GM19238 (cell line): ENCODE data around the gene NEDD9.

Experiments used
- DNase-seq: peaks from one replicate; pipeline ENCODE4 v3.0.0; 2011; ENCODE audit warnings: low spot score; ENCODE audit not compliant: insufficient read length

NEDD9 gene

DNA sequence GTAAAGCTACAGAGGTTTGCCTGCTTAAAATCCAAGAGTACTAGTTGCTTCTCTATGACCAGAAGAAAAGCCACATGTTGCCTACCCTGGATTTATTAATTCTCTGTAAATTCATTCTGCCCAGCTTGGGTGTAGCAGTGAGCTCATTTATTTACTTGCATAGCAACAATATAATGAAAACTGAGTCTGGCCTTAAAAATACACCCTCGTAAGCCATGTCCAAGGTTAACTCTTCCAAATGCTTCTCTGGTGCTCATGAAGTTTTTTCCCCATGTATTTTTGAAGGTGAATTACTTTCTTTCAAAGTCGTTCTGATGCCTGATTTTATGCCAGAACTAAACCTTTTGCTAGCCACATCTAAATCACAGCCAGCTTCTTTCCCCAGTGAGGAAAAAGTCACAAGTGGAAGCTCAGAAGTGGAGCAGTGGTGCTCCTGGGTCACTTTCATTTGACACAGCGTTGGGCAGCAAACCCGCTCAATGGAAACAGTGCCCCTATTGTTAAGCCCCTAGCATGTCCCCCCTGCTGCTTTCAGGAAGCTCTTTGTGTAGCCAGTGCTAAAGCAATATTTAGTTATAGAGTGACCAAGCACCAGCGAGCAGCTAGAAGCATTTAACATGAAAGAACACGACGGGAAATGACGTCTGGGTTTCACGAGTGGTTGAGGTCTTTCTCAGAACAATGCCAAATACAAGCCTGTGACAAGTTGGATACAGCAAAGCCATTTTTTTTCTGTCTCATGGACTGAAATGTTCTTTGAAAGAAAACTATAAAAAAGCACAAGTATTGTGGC is 29.8 kb downstream of the NEDD9 start:
- DNase-seq, result no peak

DNA sequence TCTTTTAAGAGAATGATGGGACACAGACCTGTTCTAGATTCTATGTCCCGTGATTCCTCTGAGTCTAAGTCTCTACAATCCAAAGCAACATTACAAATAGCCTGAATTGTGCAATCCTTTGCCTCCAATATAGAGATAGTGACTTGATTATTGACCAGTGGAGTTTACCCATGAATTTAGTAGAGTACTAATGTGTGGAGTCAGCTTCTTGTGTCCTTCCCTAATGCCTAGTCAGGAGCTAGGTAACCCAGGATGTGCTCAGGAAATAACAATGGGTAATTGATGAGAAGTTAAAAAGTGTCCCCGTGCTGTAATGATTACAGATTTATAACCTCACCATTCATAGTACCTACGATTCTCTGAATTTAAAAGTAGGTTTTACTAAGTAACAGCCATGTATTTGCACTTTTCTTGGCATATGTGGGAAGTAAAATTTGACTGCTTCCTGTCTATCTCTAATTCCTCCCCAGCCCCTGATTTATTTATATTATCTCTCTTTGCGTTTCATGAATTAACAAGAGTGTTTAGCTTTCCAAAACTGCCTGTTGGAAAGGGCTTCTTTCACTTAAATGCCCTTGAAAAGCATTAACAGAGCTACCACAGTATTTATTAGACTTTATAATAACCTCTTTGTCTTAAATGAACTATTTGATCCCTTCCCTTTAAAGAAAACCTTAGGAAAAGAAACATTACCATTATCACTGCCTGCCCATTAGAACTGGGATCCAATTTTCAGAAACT is 30.5 kb downstream of the NEDD9 start:
- no peak for DNase-seq

DNA sequence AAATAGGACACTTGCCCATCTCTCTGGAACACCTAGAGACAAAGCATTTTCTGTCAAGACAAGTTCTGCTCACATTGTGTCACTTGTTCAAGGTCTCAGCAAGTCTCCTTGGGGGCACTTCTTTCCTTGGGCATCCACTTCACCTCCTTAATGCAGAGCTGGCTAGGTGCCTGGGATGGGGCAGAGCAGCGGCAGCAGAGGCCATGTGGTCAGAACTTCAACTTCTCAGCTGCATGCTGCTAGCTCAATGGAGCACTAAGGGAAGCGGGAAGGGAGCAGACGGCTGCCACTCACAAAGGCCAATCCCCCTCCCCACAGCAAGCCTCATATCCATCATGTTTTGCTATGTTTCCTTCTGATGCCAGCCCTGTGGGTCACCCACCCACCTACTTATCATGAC is 31.5 kb downstream of the NEDD9 start:
- no peak for DNase-seq

DNA sequence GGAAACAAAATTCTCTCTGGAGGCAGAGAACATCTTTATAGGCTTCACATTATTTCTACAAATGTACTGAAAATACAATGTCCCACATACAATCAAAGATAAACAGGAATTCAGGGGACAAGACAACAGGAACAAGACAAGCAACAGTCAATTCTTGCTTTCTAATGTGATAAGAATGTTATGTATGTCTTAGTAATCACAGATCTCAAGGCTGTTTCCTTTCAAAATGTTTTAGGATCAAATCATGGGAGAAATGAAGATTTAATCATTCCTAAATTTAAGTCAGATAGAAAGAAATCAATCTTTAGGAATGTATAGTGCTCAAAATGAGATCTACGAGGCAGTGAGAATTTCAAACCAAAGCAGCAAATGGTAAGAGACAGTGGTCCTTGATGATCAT is 32.1 kb downstream of the NEDD9 start:
- DNase-seq, result no peak

DNA sequence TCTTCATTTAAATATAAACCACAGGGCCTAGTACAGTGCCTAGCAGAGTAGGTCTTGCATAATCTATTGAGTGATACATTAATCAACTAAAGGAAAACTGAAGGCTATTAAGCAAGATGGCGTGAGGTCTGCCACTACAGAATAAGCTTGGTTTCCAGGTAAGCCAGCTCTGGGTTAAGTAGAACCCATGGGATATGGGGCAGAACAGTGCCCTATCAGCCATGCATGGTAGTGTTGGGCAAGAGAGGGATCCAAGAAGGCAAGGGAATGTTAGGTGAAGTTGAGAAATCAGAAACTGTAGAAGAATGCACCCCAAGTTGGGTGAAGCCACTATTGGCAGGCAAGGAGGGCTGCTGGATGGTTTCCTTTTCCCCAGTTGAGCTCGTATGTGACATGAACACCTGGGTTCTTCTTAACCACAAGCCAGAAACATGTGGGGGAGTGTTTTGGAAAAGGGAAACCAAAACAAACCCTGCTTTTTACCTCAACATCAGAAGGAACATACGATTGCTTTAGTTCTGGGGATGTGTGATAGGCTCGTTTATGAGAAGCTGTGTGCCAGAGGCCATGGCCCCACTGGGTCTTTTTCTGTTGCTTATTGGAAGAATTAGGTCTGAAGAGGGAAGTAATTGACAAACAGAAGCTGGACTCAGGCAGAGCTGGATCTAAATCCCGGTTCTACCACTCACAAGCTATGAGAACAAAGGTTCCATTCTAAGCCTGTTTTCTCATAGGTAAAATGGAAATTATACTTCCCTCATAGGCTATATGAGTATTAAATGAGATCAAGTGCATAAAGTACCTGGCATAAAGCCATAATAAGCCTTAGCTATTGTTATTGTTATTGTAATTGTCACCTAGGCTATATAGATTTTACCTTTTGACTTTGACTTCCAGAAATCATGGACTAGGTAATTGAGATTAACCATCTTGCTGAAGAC is 33.5 kb downstream of the NEDD9 start:
- no peak for DNase-seq

DNA sequence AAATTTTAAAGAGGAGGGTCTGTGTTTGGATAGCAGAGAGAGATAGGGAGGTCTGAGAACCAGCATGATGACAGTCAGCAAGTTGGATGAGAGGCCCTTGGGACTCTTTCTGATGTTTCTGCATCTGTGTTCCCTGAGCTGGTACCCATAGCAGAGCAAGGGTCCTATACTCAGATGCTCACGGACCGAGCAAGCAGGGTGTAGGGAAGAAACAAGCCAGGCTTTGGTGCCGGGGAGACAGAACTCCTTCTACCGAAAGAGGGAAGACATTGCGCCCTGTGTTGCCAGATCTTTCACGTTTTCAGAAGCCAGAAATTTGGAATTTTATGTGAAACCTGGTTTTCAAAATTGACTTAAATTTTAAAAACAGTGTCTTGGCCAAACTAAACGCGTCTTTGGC is 34.6 kb downstream of the NEDD9 start:
- no peak for DNase-seq

DNA sequence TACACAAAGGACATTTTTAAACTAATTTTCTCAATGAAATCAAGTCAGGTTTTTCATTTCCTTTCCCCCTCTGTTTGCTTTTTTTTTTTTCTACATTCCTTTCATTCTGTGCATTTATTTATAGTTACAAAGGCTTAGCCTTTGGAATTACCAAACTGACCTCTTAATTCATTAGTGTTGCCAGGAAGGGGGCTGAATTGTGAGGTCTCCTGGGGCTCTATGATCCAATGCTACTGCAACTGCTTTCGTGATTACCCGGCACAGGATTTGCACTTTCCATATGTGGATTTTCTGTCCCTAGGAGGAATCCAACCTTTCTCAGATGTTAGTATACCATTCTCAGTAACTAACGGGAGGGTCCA is 35.3 kb downstream of the NEDD9 start:
- no peak for DNase-seq

DNA sequence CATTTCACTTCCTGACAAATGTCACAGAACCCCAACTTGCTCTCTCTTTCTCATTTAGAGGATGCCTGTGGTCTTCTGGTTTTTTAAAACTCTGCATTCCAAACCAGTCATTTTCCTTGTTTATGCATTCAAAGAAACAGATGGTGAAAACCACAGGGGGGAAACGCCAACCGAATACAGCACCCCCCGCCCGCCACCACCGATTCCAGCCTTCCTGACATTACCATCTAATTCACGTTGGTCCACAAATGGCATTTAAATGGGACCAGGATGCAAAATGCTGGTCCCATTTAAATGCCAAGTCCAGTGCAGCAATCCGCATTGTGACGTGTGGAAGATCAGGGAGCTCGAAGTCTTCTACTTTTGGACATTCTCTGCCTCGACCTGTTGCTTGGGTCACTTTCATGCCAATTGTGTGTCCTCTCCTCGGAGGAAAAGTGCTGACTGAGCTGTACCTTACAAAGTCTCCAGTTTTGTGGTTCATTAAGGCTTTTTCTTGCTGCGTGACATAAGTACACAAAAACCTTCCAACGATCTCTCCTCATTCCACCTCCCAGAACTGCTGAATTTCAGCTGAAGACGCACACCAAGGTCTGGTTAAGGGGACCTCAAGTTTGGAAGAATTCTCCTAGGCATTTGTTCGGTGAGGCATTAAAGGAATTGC is 35.8 kb downstream of the NEDD9 start:
- DNase-seq, result no peak

DNA sequence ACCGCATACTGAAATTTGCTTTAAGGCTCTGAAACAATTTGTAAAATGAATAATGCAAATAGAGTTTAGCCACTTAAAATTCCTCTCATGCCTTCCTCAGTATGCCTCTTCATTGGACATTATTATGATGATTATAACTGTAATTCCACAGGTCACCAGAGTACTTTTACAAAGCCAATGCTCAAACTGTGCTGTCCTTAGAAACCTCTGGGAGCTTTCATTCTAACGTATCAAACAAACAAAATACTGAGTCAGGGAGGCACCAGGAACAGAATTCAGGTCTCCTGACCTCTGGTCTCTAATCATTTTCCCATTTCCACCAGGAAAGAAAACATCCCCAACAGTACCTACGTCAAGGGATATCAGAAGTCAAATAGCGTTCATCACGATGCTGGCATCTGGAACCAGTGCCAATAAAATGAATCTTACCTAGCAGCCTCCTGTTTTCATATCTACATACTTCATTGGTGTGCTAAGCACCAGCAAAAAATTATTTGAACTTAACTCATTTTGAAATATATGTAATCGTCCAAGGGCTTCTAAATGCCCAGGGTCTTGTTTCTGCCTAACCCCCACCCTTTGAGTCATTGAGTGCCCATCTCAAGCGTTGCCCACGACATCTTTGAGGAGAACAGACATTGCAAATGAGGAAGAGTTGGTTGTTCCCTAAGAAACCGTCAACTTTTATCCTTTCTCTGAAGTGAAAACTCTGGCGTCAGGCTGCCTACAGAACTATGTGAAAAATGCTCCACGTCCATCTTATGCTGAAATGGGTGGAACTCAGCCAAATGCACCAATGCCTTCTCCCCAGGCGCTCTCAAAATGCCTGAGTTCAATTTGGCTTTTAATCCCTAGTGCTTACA is 37.9 kb downstream of the NEDD9 start:
- DNase-seq, result no peak

DNA sequence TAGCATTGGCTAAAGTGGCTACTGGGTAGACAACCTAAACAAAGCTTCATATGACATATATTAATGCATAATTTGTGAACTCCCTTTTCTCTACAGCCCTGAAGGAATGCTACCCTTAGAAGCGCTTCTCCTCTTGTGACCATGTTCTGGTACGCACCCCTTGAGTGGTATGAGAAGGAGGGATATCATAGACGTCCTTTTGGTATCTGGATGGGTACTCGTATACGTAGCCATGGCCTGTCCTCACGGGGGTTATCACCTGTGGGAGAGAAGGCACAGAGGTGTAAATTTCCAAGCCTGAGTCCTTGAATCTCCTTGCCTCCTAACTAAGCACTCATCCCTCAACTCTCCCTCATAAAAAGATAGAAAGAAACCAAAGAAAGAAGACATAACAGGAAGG is 39.0 kb downstream of the NEDD9 start:
- no peak for DNase-seq

DNA sequence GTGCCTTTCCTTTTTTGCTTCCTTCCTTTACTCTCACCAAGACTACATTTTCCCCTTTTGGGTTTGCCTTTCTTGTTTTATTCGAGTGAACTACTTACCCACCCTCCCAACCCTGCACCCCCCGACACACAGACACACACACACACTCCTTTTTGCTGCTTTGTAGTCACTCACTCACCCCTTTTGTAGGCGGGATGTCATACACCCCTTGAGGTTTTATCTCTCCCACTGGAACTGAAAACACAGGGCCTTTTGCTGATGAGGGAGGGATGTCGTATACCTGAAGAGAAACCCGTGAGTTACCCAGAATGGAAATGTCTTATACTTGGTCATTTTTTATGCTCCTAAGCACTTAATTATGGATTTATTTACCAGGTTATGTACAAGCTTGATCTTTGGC is 40.3 kb downstream of the NEDD9 start:
- DNase-seq, result no peak

DNA sequence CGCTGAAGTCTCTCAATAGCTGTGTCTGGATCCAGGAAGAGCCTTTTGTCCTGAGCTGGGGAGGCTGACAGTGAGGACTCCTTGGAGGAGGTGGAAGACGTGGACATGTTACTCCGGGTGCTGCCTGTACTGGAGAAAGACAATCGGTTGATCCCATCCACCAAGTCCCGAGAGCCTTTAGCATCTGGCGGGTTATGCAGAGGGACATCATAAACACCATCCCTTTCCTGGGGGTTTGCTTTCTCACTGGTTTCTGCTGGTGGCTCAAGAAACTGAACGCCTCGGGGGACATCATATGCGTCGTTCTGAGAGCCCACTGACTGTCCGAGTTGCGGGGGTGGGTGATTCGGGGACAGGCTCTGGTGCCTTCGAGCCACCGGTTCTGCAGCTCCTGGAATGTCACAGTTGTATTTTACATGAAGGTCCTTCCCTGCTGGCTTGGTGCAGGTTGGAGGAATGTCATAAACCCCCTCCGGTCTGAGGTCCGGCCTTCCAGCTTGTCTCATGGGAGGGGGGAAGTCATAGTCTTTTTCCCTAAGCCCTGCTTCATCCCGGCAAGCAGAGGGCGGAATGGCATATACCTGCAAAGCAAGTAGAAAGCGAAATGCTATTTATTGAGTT is 41.7 kb downstream of the NEDD9 start:
- DNase-seq, result no peak

DNA sequence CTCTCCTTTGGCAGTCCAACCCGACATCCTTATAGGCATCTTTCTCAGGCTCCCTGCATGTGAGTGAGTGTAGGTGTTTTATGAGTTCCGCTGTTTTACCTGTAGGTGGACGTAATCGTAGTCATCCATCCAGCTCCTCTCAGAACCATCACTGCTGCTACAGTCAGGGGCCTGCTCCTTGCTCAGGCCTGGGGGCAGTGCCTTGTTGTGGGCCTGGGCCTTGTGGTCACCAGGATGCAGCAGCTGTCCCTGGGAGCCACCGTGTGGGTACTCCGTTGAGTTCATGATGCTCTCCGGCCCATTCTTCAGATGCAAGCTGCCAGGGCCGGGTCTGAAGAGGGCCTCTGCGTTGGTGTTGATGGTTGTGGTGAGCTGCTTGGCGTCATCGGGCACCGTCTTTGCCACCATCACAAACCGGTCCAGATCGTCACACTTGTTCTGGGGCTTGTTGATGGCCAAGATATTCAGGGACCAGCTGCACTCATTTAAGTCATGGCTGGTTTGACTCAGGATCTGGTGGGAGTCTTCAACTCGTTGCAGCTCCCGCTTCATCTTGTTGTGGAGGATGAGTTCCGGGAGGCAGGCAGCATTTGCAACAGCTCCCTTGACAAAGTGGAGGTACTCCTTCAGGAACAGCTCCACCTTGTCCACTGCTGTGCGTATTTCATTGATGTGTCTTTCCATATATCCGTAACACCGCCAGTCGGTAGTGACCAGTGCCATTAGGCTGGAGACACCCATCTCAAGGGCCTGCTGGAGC is 42.4 kb downstream of the NEDD9 start:
- DNase-seq, result no peak

DNA sequence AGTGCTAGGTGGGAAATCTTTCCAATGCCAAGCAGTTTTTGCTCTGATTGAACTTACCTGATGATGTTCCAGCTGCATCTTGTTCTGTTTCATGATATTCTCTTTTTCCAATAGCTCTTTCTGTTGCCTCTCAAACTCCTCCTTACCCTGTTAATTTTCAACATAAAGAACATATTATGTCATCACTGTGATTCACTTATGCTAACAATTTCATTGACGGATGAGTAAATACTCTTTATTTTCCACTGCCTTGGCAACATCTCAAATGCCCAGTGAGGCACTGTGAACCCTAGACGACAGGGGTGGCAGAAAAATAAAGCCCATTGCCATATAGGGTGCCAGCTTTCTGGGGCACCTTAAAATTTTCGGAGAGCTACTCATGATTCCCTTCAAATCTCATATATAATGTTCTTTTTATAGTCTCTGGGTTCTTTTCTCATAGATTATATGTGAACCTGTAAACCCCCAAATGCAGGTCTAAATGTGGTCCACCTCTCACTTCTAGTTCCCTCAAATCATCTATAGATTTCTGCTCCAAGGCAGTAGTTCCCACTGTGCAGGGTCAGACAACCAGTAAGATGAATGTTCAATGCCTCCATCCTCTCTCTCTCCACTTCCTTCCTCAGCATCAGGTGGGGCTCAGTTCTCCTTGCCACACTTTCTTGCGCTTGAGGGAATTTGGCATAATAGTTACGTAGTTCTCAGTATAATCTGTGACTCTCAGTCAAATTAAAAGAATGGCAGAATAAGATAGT is 44.1 kb downstream of the NEDD9 start:
- no peak for DNase-seq

DNA sequence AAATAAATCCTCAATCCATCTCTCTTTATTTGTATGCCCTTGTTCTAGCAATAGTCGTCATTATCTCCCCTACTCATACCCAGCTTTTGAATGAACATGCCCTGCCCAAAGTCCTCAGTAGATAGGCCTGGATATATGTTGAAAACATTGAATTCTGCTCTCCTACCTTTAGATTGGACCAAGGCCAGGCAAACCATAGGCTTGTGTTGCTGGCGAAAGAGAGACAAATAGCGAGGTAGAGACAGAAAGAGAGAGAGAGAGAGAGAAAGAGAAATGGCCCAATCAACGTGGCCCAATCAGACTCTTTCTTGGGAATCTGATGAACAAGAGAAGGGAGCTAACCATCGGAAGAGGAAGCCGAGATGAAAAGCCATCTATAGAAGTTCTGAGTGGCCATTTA is 45.2 kb downstream of the NEDD9 start:
- no peak for DNase-seq

DNA sequence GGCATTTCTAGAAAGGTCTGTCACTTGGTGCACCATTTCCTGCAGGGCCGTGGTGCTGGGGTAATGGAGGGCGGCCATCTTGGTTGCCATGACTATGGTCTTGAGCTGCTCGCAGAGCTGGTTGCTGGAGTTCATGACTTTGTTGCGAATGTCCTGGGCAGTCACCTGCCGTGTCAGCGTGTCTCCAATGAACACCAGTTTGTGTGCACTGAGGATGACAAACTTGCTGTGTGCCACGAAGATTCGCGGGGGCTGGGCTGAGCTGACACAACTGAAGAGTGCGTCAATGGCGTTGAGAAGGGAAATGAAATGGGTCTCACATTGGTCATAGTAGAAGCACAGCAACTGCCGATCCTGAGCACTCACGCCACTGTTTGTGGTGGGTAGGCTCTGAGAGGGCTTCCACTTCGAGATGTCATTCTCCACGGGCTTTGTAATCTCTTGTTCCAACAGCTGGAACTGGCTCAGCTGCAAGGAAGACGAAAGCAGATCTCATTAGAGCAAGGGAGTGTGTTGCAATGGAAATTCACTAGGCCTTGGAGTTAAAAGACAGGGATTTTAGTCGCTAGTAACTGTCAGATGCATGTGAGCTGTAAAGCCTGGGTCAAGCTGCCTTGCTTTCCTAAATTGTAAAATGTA is 47.1 kb downstream of the NEDD9 start:
- no peak for DNase-seq

DNA sequence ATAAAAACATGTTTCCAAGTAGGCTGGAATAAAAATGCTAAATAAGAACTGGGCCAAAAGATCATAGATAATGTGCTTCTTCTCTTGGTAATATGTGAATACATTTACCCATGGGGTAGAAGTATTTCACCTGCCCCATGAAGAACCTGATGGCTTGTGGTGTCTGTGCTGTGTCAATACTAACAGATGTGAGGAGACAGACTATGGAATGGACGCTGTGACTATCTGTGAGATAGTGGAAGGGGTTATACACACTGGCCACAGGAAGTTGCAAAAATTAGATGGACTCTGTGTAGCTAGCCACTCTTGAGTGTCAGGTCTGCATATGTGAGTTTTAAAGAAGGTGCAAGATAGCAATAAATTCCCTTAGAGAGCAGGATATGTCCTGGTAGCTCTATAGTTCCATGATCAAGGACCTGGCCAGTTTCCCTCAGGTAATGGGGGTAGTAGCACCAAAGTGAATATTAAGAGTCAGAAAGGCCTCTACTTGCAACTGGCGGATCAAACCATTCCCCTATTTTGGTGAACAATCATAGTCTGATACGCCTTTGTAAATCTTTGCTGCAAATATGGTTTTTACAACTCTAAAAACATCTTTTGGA is 48.6 kb downstream of the NEDD9 start:
- DNase-seq, result no peak
